Sciatic nerve (tissue), 2 donors: Measurements from ENCODE around the gene PHLDA1. TPM values are rescaled to one million over a fixed set of nuclear protein-coding genes. Genes with fewer than 3 reads are reported as not detected.

ENCODE experiments used
- ATAC-seq: fragments of 200-7000 bp; cut with Tn5 transposase; one replicate; pipeline ENCODE4 v1.9.1; 2020; ENCODE audit warnings: mild to moderate bottlenecking, moderate library complexity
- DNase-seq: peaks from one replicate; pipeline ENCODE4 v3.0.0-alpha.2; 2020; ENCODE audit warnings: low spot score
- intact Hi-C: fragments of 100-400 bp; cut with DNase I; formaldehyde crosslinking; loops from one replicate; pipeline ENCODE4 v1.14.2; 2022
- total RNA-seq: library from RNA; stranded (reverse); fragmentation: NEBNext Ultra II Directional; extraction: Animal tissue kit (Norgen Biotek cat#: 25700); gene quantifications from one replicate; pipeline ENCODE4 v1.2.1, GENCODE V29; 2021
- donor health status: DM: no; HTN: no; CAD: no.
- donor health status: DM: no; HTN: no; CAD: no.

The PHLDA1 gene
- total RNA-seq, 1 donor from 2014 or later, result 34.2 TPM

GRCh38 chr12:75977590-75977951 lies 54.0 kb downstream of the PHLDA1 start:
- DNase-seq (no peak), ATAC-seq (peak; percentile 3)
- intact Hi-C loops, result no loop called here

- intact Hi-C loops, result no loop called here
- no peak for ATAC-seq
- DNase-seq, result no peak
These were observed 54.7 kb downstream of the PHLDA1 start for GRCh38 chr12:75976913-75977312.

DNA sequence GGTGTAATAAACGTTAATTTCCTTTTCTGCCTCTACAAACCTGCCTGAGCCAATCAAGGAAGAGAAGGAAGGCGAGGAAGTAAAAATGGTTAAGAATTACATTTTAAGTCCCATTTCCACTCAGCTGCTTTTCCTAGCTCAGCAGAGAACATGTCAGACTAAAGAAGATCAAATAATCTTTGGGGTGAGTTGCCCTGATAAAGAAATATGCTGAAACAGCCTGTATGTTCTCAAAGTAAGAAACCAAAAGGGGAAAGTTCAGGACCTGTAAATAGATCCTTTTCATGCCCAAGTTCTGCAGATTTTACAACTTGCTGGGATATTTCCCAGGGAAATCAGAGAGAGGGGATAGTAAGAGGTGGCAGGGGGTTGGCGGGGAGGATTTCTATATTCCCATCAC lies 55.5 kb downstream of the PHLDA1 start:
- no peak for ATAC-seq
- intact Hi-C loops, result no loop called here
- no peak for DNase-seq

DNA sequence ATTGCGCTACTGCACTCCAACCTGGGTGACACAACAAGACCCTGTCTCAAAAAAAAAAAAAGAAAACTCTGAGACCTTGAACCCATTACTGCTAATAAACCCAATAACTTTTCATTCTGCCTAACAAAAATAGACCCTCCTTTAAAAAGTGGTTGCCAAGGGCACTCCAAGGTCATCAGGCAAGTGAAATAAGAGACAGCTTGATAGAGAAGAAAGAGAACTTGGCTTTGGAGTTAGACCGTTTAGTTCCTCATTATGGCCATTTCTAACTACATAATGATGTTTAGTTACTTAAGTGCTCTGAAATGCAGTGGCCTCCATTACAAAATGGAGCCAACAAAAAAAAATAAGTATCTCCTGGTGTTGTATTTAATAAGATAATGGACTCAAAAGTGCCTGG lies 55.9 kb downstream of the PHLDA1 start:
- intact Hi-C loops, result no loop called here
- no peak for ATAC-seq

More for the DNA sequence above, 55.9 kb downstream of the PHLDA1 start:
- DNase-seq, result no peak

Other genes with a start within 250 kb of the PHLDA1 start
- 425 TPM for gene NAP1L1, start 52.9 kb upstream of the PHLDA1 start, total RNA-seq